HepG2 (cell line): ENCODE data around the gene TOMM7. TPM values are rescaled to one million over a fixed set of nuclear protein-coding genes. Genes with fewer than 3 reads are reported as not detected.

ENCODE experiments used
- AHR ChIP-seq: IDR thresholded peaks from 2 replicates; pipeline ENCODE4 v1.6.1; 2018; ENCODE audit warnings: missing genetic modification reagents, missing compliant biosample characterization
- FOSL1 ChIP-seq: sonication (generic); formaldehyde crosslinking; IDR thresholded peaks from 2 replicates; pipeline ENCODE4 v1.9.0; 2021; ENCODE audit warnings: missing genetic modification reagents, borderline replicate concordance
- HCFC1 ChIP-seq: fragments of 150-350 bp; IDR thresholded peaks from 2 replicates; pipeline ENCODE4 v1.6.1; 2014; ENCODE audit warnings: low read depth, low read length
- JUN ChIP-seq: sonication (generic); formaldehyde crosslinking; IDR thresholded peaks from 2 replicates; pipeline ENCODE4 v1.4.0; 2020; ENCODE audit warnings: mild to moderate bottlenecking, missing genetic modification reagents
- NFATC3 ChIP-seq: sonication (generic); formaldehyde crosslinking; IDR thresholded peaks from 2 replicates; pipeline ENCODE4 v1.5.1; 2020; ENCODE audit warnings: mild to moderate bottlenecking, missing genetic modification reagents
- SNAI1 ChIP-seq: sonication (generic); formaldehyde crosslinking; IDR thresholded peaks from 2 replicates; pipeline ENCODE4 v1.5.0; 2020; ENCODE audit warnings: mild to moderate bottlenecking, missing genetic modification reagents, borderline replicate concordance
- THRA ChIP-seq: sonication (generic); formaldehyde crosslinking; IDR thresholded peaks from 2 replicates; pipeline ENCODE4 v1.4.0; 2020; ENCODE audit warnings: missing genetic modification reagents, borderline replicate concordance
- ZNF136 ChIP-seq: sonication (generic); formaldehyde crosslinking; IDR thresholded peaks from 2 replicates; pipeline ENCODE4 v1.8.1; 2022; ENCODE audit warnings: low read depth, mild to moderate bottlenecking, moderate library complexity, missing genetic modification reagents
- ZNF674 ChIP-seq: sonication (generic); formaldehyde crosslinking; IDR thresholded peaks from 2 replicates; pipeline ENCODE4 v1.5.0; 2020; ENCODE audit warnings: low read depth, mild to moderate bottlenecking, missing genetic modification reagents
- polyA plus RNA-seq, 8 experiments: library from polyadenylated mRNA; depleted of rRNA in 3 of 8; stranded (reverse) in 7 of 8; unstranded in 1 of 8; fragments of >200 nt; fragmentation: Illumina TruSeq in 4 of 8; extraction: Trizol in 4 of 8; gene quantifications; 2 replicates each; pipeline versions ENCODE4 v1.2.1 to v1.2.3, GENCODE V29; 2011 to 2016; ENCODE audit warnings: low read depth in 4 of 8, missing spikeins in 1 of 8, mixed read lengths in 1 of 8; ENCODE audit not compliant: insufficient read depth in 1 of 8
- total RNA-seq, 5 experiments: library from RNA; depleted of rRNA; stranded (reverse); fragments of >200 nt; fragmentation: Illumina TruSeq; extraction: Trizol; gene quantifications; 2 replicates each; pipeline ENCODE4 v1.2.3, GENCODE V29; 2016; ENCODE audit warnings: low read depth in 1 of 5
- TF ChIP-seq, protein P1 (sequence below): sonication (generic); formaldehyde crosslinking; IDR thresholded peaks from 2 replicates; pipeline ENCODE4 v1.4.0; 2020; ENCODE audit warnings: missing genetic modification reagents, mild to moderate bottlenecking, borderline replicate concordance
- TF ChIP-seq, protein P2 (sequence below): sonication (generic); formaldehyde crosslinking; IDR thresholded peaks from 2 replicates; pipeline ENCODE4 v1.4.0; 2020; ENCODE audit warnings: missing genetic modification reagents, borderline replicate concordance
- TF ChIP-seq, protein P3 (sequence below), 2 experiments: sonication (generic) in 1 of 2; formaldehyde crosslinking in 1 of 2; IDR thresholded peaks; 2 replicates each; pipeline versions ENCODE4 v1.6.1 to v1.9.0; 2014 to 2022; ENCODE audit warnings: antibody characterized with exemption in 1 of 2, borderline replicate concordance in 1 of 2, inconsistent platforms in 1 of 2, low read depth in 1 of 2, missing genetic modification reagents in 1 of 2

TOMM7 gene
- total and polyA plus RNA-seq, 2 of the 13 experiments (the other 11 are each of a cell fraction or from before 2014, with no cell fraction given) = 251 to 369 TPM

DNA sequence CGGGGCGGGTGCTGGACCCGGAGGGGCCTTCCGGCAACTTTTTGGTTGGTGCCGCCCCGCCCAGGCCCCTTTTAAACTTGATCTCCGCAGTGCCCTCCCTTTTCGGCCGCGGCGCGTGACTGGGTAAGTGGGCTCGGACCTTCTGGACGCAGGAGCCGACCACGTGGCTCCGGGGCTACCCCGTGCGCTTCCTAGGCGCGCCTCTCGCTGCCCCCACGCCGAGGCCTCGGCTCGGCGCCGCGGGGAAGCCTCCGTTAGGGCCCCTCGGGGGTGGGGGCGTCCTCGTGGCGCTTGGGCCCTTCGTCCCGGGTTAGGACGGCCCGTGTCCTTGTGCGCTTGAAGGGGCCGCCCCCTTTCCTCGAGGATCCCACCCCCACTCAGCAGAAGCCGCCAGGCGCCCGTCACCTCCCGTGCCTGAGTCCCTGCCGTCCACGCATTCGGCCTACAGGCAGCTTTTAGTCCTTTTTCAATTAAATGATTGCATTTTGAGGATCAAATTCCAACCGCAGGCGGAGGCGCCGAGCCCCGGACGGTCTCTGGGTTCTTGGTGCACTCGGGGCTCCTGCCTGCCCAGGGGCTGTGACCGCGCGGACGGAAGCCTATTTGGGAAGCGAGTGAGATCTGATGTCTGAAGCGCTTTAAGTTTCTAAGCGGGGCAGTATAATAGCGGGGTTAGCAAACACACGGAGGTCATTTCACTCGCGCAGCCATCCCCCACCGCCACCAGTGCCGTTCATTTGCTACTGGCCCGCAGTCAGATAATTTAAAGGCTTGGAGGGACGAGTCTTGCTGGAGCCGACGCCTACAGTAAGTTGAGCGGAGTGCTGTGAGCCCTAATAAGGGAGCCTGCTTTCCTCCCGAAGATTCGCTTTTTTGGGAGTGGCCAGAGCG lies 31.8 kb upstream of the TOMM7 start (continued):
- TF ChIP-seq NFATC3 (CRISPR knock-in tag) = no peak
- TF ChIP-seq, protein P1, sequence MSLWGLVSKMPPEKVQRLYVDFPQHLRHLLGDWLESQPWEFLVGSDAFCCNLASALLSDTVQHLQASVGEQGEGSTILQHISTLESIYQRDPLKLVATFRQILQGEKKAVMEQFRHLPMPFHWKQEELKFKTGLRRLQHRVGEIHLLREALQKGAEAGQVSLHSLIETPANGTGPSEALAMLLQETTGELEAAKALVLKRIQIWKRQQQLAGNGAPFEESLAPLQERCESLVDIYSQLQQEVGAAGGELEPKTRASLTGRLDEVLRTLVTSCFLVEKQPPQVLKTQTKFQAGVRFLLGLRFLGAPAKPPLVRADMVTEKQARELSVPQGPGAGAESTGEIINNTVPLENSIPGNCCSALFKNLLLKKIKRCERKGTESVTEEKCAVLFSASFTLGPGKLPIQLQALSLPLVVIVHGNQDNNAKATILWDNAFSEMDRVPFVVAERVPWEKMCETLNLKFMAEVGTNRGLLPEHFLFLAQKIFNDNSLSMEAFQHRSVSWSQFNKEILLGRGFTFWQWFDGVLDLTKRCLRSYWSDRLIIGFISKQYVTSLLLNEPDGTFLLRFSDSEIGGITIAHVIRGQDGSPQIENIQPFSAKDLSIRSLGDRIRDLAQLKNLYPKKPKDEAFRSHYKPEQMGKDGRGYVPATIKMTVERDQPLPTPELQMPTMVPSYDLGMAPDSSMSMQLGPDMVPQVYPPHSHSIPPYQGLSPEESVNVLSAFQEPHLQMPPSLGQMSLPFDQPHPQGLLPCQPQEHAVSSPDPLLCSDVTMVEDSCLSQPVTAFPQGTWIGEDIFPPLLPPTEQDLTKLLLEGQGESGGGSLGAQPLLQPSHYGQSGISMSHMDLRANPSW = no peak
- TF ChIP-seq HCFC1 = no peak
- 0 out of 2 replicates have a peak, but pooled peaks have one; percentile 12 for TF ChIP-seq FOSL1 (CRISPR knock-in tag)
- 0 out of 2 replicates have a peak, but pooled peaks have one; percentile 29 for TF ChIP-seq JUN (CRISPR knock-in tag)
- TF ChIP-seq, protein P2, sequence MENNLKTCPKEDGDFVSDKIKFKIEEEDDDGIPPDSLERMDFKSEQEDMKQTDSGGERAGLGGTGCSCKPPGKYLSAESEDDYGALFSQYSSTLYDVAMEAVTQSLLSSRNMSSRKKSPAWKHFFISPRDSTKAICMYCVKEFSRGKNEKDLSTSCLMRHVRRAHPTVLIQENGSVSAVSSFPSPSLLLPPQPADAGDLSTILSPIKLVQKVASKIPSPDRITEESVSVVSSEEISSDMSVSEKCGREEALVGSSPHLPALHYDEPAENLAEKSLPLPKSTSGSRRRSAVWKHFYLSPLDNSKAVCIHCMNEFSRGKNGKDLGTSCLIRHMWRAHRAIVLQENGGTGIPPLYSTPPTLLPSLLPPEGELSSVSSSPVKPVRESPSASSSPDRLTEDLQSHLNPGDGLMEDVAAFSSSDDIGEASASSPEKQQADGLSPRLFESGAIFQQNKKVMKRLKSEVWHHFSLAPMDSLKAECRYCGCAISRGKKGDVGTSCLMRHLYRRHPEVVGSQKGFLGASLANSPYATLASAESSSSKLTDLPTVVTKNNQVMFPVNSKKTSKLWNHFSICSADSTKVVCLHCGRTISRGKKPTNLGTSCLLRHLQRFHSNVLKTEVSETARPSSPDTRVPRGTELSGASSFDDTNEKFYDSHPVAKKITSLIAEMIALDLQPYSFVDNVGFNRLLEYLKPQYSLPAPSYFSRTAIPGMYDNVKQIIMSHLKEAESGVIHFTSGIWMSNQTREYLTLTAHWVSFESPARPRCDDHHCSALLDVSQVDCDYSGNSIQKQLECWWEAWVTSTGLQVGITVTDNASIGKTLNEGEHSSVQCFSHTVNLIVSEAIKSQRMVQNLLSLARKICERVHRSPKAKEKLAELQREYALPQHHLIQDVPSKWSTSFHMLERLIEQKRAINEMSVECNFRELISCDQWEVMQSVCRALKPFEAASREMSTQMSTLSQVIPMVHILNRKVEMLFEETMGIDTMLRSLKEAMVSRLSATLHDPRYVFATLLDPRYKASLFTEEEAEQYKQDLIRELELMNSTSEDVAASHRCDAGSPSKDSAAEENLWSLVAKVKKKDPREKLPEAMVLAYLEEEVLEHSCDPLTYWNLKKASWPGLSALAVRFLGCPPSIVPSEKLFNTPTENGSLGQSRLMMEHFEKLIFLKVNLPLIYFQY (CRISPR knock-in tag) = no peak
- TF ChIP-seq ZNF674 (CRISPR knock-in tag) = no peak
- no peak for TF ChIP-seq ZNF136 (CRISPR knock-in tag)
- TF ChIP-seq, protein P3, sequence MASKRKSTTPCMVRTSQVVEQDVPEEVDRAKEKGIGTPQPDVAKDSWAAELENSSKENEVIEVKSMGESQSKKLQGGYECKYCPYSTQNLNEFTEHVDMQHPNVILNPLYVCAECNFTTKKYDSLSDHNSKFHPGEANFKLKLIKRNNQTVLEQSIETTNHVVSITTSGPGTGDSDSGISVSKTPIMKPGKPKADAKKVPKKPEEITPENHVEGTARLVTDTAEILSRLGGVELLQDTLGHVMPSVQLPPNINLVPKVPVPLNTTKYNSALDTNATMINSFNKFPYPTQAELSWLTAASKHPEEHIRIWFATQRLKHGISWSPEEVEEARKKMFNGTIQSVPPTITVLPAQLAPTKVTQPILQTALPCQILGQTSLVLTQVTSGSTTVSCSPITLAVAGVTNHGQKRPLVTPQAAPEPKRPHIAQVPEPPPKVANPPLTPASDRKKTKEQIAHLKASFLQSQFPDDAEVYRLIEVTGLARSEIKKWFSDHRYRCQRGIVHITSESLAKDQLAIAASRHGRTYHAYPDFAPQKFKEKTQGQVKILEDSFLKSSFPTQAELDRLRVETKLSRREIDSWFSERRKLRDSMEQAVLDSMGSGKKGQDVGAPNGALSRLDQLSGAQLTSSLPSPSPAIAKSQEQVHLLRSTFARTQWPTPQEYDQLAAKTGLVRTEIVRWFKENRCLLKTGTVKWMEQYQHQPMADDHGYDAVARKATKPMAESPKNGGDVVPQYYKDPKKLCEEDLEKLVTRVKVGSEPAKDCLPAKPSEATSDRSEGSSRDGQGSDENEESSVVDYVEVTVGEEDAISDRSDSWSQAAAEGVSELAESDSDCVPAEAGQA (IDR thresholded peaks at IDR 0.05; ENCODE audit: low read depth) = no peak
- TF ChIP-seq, protein P3 (CRISPR knock-in tag; IDR thresholded peaks at IDR 0.05; ENCODE audit: borderline replicate concordance) = peak; percentile 85; the same call in 1 of the 2 replicates
- peak; percentile 25; the same call in 1 of the 2 replicates for TF ChIP-seq AHR (CRISPR knock-in tag)
- TF ChIP-seq SNAI1 (CRISPR knock-in tag) = no peak
- TF ChIP-seq THRA (CRISPR knock-in tag) = 0 out of 2 replicates have a peak, but pooled peaks have one; percentile 14
